SW480 (cell line): ENCODE measurements around the gene SEMA4D.

Experiments
- DNase-seq: peaks from one replicate; pipeline ENCODE4 v3.0.0-alpha.2; 2016; ENCODE audit warnings: low spot score

The SEMA4D gene

GRCh38 chr9:89529243-89530035 is 31.5 kb upstream of the SEMA4D start:
- DNase-seq: no peak

GRCh38 chr9:89528540-89528939 is 30.6 kb upstream of the SEMA4D start:
- no peak for DNase-seq

- DNase-seq: no peak
Measured at GRCh38 chr9:89528131-89528530, 30.2 kb upstream of the SEMA4D start.

- DNase-seq: no peak
Measured at GRCh38 chr9:89527084-89527483, 29.2 kb upstream of the SEMA4D start.

GRCh38 chr9:89526667-89527066 is 28.8 kb upstream of the SEMA4D start:
- DNase-seq: no peak

GRCh38 chr9:89525446-89526374 is 27.8 kb upstream of the SEMA4D start:
- peak; percentile 23 for DNase-seq

- DNase-seq: no peak
Measured at GRCh38 chr9:89524963-89525362, 27.1 kb upstream of the SEMA4D start.

GRCh38 chr9:89523948-89524347 is 26.0 kb upstream of the SEMA4D start:
- no peak for DNase-seq

- no peak for DNase-seq
Measured at GRCh38 chr9:89522959-89523285, 25.0 kb upstream of the SEMA4D start.

GRCh38 chr9:89522261-89522958 is 24.5 kb upstream of the SEMA4D start:
- no peak for DNase-seq

- peak; percentile 94 for DNase-seq
Measured at GRCh38 chr9:89519366-89519805, 21.5 kb upstream of the SEMA4D start.

GRCh38 chr9:89518466-89519365 is 20.8 kb upstream of the SEMA4D start:
- no peak for DNase-seq

- DNase-seq: no peak
Measured at GRCh38 chr9:89515416-89515815, 17.5 kb upstream of the SEMA4D start.

- DNase-seq: no peak
Measured at GRCh38 chr9:89514956-89515355, 17.0 kb upstream of the SEMA4D start.

GRCh38 chr9:89514337-89514736 is 16.4 kb upstream of the SEMA4D start:
- no peak for DNase-seq

- DNase-seq: no peak
Measured at GRCh38 chr9:89513837-89514236, 15.9 kb upstream of the SEMA4D start.

GRCh38 chr9:89512382-89512781 is 14.5 kb upstream of the SEMA4D start:
- no peak for DNase-seq

- no peak for DNase-seq
Measured at GRCh38 chr9:89508951-89509615, 11.2 kb upstream of the SEMA4D start.

- DNase-seq: no peak
Measured at GRCh38 chr9:89505911-89506310, 8.0 kb upstream of the SEMA4D start.

- DNase-seq: no peak
Measured at GRCh38 chr9:89505048-89505447, 7.1 kb upstream of the SEMA4D start.

GRCh38 chr9:89502671-89503070 is 4.8 kb upstream of the SEMA4D start:
- no peak for DNase-seq
